ENCODE data around the gene ACTR6. TPM values are rescaled to one million over a fixed set of nuclear protein-coding genes. Genes with fewer than 3 reads are reported as not detected.

The ACTR6 gene
- total RNA-seq, 1 donor from 2014 or later: 20.4 TPM

DNA sequence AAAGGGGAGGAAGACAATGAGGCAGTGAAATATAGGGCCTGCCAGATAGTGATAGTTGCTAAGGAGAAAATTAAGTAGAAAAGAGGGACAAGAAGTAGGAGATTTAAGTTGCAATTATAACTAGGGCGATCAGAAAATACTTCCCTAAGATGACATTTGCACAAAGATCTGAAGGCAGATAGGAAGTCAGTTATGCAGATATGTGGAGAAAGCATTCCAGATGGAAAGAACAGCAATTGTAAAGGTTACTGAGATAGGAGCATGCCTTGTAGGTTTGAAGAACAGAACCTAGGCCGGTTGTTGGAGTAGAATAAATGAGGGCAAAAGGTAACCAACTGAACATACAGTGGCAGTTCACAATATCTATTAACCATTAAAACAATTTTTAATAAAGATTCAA lies 21.4 kb upstream of the ACTR6 start:
- Mint-ChIP-seq H3K4me3 (ENCODE audit: unreplicated experiment) (no peak overlapping the region), H3K27ac (ENCODE audit: unreplicated experiment) (no peak overlapping the region), H3K27me3 (ENCODE audit: unreplicated experiment) (no peaks in the 10 kb centered on the region), H3K36me3 (ENCODE audit: low read depth, unreplicated experiment) (no peaks in the 10 kb centered on the region), H3K9me3 (ENCODE audit: unreplicated experiment) (no peaks in the 10 kb centered on the region), H3K4me1 (ENCODE audit: unreplicated experiment) (peaks cover 3% of the 10 kb centered on the region)
- TF ChIP-seq CTCF (IDR thresholded peaks at IDR 0.05; ENCODE audit: unreplicated experiment): no peak
- DNase-seq (ENCODE audit: low spot score): no peak

DNA sequence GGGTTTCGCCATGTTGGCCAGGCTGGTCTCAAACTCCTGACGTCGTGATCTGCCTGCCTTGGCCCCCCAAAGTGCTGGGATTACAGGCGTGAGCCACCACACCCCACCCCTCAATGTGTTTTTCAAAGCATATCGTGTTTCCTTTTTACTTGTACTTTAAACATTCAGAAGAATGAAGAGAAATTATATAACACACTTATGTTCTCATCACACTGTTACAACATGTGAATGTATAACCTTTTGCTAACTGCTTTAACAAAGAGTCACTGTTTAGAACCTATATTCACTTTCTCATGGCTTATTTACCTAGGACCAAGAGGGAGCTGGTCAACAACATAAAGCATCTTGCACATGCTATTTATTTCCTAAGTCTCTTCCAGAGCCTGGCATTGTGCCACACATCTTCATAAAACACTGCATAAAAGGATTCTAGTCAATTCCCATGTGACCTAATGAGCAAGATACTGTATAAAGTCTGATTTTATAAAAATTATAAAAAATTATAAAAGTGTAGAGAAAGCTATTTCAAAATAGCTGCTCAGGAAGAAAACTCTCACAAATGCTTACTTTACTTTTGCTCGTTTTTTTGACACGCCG lies 16.0 kb upstream of the ACTR6 start:
- no peak for DNase-seq (ENCODE audit: low spot score)
- H3K9me3 Mint-ChIP-seq (ENCODE audit: unreplicated experiment): no peaks in the 10 kb centered on the region
- no peaks in the 10 kb centered on the region for H3K27me3 Mint-ChIP-seq (ENCODE audit: unreplicated experiment)
- H3K4me3 Mint-ChIP-seq (ENCODE audit: unreplicated experiment): no peak overlapping the region
- H3K4me1 Mint-ChIP-seq (ENCODE audit: unreplicated experiment): peaks cover 3% of the 10 kb centered on the region
- no peak overlapping the region for H3K27ac Mint-ChIP-seq (ENCODE audit: unreplicated experiment)
- TF ChIP-seq CTCF (IDR thresholded peaks at IDR 0.05; ENCODE audit: unreplicated experiment): no peak
- no peaks in the 10 kb centered on the region for H3K36me3 Mint-ChIP-seq (ENCODE audit: low read depth, unreplicated experiment)

DNA sequence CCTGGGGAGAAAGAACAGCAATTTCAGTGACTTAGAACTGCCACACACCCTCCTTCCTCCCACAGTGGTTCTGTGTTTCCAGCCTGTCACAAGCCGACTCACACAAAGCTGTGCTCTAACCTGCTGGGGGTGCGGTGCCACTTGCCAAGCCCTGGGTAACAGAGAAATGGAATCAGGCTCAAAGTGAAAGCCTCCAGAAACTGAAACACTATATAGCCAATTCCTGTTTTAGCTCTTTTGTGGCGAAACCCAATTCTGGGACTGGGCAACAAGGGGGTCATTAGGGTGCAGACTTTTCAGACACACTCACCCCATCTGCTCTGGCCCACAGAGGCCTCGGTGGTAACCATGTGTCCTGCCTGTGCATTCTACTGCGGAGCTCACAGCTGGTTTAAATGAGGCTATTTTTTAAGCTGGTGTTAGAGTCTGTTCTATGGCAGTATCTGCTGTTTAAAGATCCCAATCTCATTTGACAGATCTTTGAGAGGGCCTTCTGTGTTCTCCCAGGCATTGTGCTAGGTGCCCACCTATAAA lies 15.2 kb upstream of the ACTR6 start:
- peaks cover 4% of the 10 kb centered on the region for H3K4me1 Mint-ChIP-seq (ENCODE audit: unreplicated experiment)
- H3K36me3 Mint-ChIP-seq (ENCODE audit: low read depth, unreplicated experiment): no peaks in the 10 kb centered on the region
- no peaks in the 10 kb centered on the region for H3K27me3 Mint-ChIP-seq (ENCODE audit: unreplicated experiment)
- no peaks in the 10 kb centered on the region for H3K9me3 Mint-ChIP-seq (ENCODE audit: unreplicated experiment)
- H3K4me3 Mint-ChIP-seq (ENCODE audit: unreplicated experiment): no peak overlapping the region
- no peak for DNase-seq (ENCODE audit: low spot score)
- TF ChIP-seq CTCF (IDR thresholded peaks at IDR 0.05; ENCODE audit: unreplicated experiment): no peak
- no peak overlapping the region for H3K27ac Mint-ChIP-seq (ENCODE audit: unreplicated experiment)

DNA sequence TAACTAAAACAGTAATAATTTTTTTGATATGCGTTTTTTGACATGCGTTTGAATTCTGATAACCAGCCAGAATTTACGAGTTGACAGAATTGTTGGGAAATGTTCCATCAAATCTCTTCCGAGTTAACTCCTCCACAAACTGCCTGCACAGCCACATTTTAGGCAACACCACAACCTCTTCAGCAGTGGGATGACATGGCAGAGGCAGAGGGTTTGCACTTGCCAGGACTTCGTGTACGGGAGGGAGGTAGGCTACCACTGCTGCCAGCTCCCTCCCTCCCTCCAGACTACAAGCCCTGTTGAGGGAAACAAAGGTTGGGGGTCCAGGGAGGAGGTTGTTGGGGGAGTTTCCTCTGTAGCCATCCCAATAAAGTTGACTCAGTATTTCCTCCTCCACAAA lies 14.5 kb upstream of the ACTR6 start:
- Mint-ChIP-seq H3K4me1 (ENCODE audit: unreplicated experiment) (peaks cover 3% of the 10 kb centered on the region), H3K9me3 (ENCODE audit: unreplicated experiment) (no peaks in the 10 kb centered on the region), H3K27ac (ENCODE audit: unreplicated experiment) (no peak overlapping the region), H3K36me3 (ENCODE audit: low read depth, unreplicated experiment) (no peaks in the 10 kb centered on the region), H3K27me3 (ENCODE audit: unreplicated experiment) (peaks cover 2% of the 10 kb centered on the region), H3K4me3 (ENCODE audit: unreplicated experiment) (no peak overlapping the region)
- TF ChIP-seq CTCF (IDR thresholded peaks at IDR 0.05; ENCODE audit: unreplicated experiment): no peak
- no peak for DNase-seq (ENCODE audit: low spot score)

DNA sequence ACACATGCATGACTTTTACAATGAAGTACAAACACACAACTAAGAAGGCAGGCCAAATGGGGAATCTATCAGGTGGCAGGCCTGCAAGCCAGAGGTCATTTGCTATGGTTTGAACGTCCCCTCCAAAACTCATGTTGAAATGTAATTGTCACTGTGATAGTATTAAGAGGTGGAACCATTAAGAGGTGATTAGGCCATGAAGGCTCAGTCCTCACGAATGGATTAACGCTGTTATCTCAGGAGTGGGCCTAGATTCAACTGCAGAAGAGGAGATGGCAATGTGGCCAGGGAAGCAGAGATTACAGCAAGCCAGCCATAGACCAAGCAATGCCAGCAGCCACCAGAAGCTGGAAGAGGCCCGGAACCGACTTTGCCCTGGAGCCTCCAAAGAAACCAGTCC lies 13.5 kb upstream of the ACTR6 start:
- Mint-ChIP-seq H3K36me3 (ENCODE audit: low read depth, unreplicated experiment) (no peaks in the 10 kb centered on the region), H3K27me3 (ENCODE audit: unreplicated experiment) (peaks cover 3% of the 10 kb centered on the region), H3K27ac (ENCODE audit: unreplicated experiment) (no peak overlapping the region), H3K4me3 (ENCODE audit: unreplicated experiment) (no peak overlapping the region), H3K4me1 (ENCODE audit: unreplicated experiment) (peaks cover 3% of the 10 kb centered on the region), H3K9me3 (ENCODE audit: unreplicated experiment) (no peaks in the 10 kb centered on the region)
- no peak for TF ChIP-seq CTCF (IDR thresholded peaks at IDR 0.05; ENCODE audit: unreplicated experiment)
- DNase-seq (ENCODE audit: low spot score): no peak
